Left ventricle myocardium inferior (tissue), 1 donor: ENCODE measurements around the gene GNA15. TPM values are rescaled to one million over a fixed set of nuclear protein-coding genes. Genes with fewer than 3 reads are reported as not detected.

Experiments
- DNase-seq: peaks from one replicate; pipeline ENCODE4 v3.0.0-alpha.2; 2020
- H3K27ac ChIP-seq: fragments of 200-600 bp; replicated peaks from 2 replicates; pipeline ENCODE4 v1.8.0; 2021
- H3K27me3 ChIP-seq: fragments of 200-600 bp; 2 replicates; pipeline ENCODE4 v1.8.0; 2021; ENCODE audit warnings: low read depth
- H3K36me3 ChIP-seq: fragments of 200-600 bp; 2 replicates; pipeline ENCODE4 v1.8.0; 2021
- H3K4me1 ChIP-seq: fragments of 200-600 bp; 2 replicates; pipeline ENCODE4 v1.8.0; 2021
- H3K4me3 ChIP-seq: fragments of 200-600 bp; 2 replicates; pipeline ENCODE4 v1.8.0; 2021; ENCODE audit warnings: mild to moderate bottlenecking, moderate library complexity
- H3K9me3 ChIP-seq: fragments of 200-600 bp; replicated peaks from 2 replicates; pipeline ENCODE4 v1.8.0; 2021
- intact Hi-C: fragments of 100-400 bp; cut with micrococcal nuclease; formaldehyde crosslinking; loops from one replicate; pipeline ENCODE4 v1.11.0; 2022
- total RNA-seq: library from RNA; stranded (reverse); fragmentation: NEBNext Ultra II Directional; extraction: Animal tissue kit (Norgen Biotek cat#: 25700); gene quantifications from one replicate; pipeline ENCODE4 v1.2.1, GENCODE V29; 2021
- TF ChIP-seq, protein P1 (sequence below): fragments of 200-600 bp; IDR thresholded peaks from 2 replicates; pipeline ENCODE4 v1.8.0; 2021; ENCODE audit warnings: antibody characterized with exemption, mild to moderate bottlenecking, borderline replicate concordance
- donor health status: DM: no; HTN: yes; CAD: no; lungs with severe emphysema.

The GNA15 gene
- total RNA-seq, 1 donor from 2014 or later, result 1.2 TPM

GRCh38 chr19:3203805-3204645 lies 68.2 kb downstream of the GNA15 start:
- intact Hi-C loops, result no loop called here
- DNase-seq, result no peak
- H3K9me3 ChIP-seq, result no peaks in the 10 kb centered on the region
- no peak overlapping the region for H3K4me3 ChIP-seq
- H3K36me3 ChIP-seq, result peaks cover 57% of the 10 kb centered on the region
- H3K4me1 ChIP-seq, result no peaks in the 10 kb centered on the region
- TF ChIP-seq, protein P1, sequence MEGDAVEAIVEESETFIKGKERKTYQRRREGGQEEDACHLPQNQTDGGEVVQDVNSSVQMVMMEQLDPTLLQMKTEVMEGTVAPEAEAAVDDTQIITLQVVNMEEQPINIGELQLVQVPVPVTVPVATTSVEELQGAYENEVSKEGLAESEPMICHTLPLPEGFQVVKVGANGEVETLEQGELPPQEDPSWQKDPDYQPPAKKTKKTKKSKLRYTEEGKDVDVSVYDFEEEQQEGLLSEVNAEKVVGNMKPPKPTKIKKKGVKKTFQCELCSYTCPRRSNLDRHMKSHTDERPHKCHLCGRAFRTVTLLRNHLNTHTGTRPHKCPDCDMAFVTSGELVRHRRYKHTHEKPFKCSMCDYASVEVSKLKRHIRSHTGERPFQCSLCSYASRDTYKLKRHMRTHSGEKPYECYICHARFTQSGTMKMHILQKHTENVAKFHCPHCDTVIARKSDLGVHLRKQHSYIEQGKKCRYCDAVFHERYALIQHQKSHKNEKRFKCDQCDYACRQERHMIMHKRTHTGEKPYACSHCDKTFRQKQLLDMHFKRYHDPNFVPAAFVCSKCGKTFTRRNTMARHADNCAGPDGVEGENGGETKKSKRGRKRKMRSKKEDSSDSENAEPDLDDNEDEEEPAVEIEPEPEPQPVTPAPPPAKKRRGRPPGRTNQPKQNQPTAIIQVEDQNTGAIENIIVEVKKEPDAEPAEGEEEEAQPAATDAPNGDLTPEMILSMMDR, result no peak
- H3K27ac ChIP-seq, result no peak overlapping the region
- no peaks in the 10 kb centered on the region for H3K27me3 ChIP-seq

- H3K4me1 ChIP-seq, result no peaks in the 10 kb centered on the region
- peaks cover 55% of the 10 kb centered on the region for H3K36me3 ChIP-seq
- H3K4me3 ChIP-seq, result no peak overlapping the region
- H3K27ac ChIP-seq, result no peak overlapping the region
- intact Hi-C loops, result no loop called here
- H3K9me3 ChIP-seq, result no peaks in the 10 kb centered on the region
- no peaks in the 10 kb centered on the region for H3K27me3 ChIP-seq
- DNase-seq, result no peak
- TF ChIP-seq, protein P1, result no peak
Observed at GRCh38 chr19:3204646-3205275, 68.9 kb downstream of the GNA15 start.

- H3K36me3 ChIP-seq, result peaks cover 53% of the 10 kb centered on the region
- no peaks in the 10 kb centered on the region for H3K9me3 ChIP-seq
- no peak overlapping the region for H3K27ac ChIP-seq
- intact Hi-C loops, result no loop called here
- no peak overlapping the region for H3K4me3 ChIP-seq
- no peaks in the 10 kb centered on the region for H3K27me3 ChIP-seq
- TF ChIP-seq, protein P1, result no peak
- DNase-seq, result no peak
- no peaks in the 10 kb centered on the region for H3K4me1 ChIP-seq
Observed at GRCh38 chr19:3206216-3206953, 70.6 kb downstream of the GNA15 start.

DNA sequence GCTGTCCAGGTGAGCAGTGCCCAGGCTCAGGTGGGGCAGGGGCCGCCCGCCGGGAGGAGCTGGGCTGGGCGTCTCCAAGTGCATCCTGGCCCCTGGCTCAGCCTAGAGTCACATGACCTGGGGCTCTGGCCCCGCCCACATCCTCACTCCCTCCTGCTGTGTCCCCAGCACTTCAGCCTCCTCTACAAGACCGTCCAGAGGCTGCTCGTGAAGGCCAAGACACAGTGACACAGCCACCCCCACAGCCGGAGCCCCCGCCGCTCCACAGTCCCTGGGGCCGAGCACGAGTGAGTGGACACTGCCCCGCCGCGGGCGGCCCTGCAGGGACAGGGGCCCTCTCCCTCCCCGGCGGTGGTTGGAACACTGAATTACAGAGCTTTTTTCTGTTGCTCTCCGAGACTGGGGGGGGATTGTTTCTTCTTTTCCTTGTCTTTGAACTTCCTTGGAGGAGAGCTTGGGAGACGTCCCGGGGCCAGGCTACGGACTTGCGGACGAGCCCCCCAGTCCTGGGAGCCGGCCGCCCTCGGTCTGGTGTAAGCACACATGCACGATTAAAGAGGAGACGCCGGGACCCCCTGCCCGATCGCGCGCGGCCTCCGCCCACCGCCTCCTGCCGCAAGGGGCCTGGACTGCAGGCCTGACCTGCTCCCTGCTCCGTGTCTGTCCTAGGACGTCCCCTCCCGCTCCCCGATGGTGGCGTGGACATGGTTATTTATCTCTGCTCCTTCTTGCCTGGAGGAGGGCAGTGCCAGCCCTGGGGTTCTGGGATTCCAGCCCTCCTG lies 71.8 kb downstream of the GNA15 start:
- Histone ChIP-seq H3K4me1 (no peaks in the 10 kb centered on the region), H3K36me3 (peaks cover 47% of the 10 kb centered on the region), H3K4me3 (no peak overlapping the region), H3K9me3 (no peaks in the 10 kb centered on the region), H3K27ac (no peak overlapping the region), H3K27me3 (no peaks in the 10 kb centered on the region)
- intact Hi-C loops, result no loop called here
- TF ChIP-seq, protein P1, result no peak
- no peak for DNase-seq
